EL (cell line): ENCODE measurements around the gene ZNF462.
"Not testable (repeated sequence)": the region's sequence is repeated elsewhere in the genome, so short reads cannot be mapped to it uniquely, and the experiment has no call there.

Experiments used
- DNase-seq: peaks from one replicate; pipeline ENCODE4 v3.0.0-alpha.2; 2016

ZNF462 gene

DNA sequence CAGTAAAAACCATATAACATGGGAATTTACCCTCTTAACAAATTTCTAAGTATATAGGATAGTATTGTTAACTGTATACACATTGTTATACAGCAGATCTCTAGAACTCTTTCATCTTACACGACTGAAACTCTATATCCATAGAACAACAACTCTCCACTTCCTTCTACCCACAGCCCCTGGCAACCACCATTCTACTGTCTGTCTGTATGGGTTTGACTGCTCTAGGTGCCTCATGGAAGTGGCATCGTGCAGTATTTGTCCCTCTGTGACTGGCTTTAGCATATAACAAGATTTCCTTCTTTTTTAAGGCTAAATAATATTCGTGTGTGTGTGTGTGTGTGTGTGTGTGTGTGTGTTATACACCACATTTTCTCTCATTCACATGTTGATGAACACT is 100.7 kb downstream of the ZNF462 start:
- DNase-seq: no peak

DNA sequence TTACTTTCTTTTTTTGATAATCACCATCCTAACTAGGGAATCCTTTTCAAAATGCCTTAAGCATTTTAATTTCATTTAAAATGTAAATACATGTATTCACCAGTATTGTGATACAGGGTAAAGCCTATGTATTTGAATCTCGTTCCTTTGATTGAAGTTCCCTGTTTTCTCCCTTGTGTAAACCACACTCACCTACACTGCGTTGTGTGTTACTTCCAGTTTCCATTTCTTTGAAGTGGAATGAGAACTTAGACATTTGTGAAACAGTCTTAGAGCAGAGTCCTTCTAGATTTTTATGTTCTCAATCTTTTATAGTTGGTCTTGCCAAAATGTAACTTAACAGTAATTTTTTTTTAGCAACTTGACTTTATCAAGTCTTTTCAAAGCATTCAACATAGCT is 101.4 kb downstream of the ZNF462 start:
- no peak for DNase-seq

DNA sequence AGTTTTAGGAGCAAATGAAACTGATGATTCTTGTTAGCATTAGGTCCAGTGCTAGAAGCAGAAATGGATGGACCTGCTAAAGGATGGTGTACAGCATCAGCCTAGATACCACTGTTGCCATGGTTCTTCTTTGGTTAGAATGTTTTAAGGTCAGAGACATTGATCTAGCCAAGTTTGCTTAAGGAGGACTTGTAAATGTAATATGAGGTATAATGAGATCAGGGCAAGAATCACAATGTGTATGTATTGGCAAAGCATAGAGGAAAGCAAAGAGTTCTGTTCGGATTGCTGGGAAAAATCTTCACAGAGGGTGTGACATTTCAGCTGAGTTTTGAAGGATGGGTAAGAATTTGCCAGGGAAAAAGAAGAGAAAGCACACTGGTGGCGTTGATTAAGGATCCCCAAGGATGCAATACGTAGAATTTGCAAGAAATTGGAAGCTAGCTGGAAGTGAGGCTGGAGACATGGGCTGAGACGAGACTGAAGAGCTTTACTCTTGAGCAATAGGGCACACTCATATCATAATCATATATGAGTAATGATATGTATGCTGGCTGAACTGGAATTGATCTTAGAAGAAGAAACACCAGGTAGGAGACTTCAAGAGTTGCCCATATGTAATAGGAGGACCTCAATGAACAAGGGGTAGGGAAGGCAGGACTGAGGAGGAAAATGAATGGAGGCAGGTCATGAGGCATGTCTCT is 102.0 kb downstream of the ZNF462 start:
- no peak for DNase-seq

DNA sequence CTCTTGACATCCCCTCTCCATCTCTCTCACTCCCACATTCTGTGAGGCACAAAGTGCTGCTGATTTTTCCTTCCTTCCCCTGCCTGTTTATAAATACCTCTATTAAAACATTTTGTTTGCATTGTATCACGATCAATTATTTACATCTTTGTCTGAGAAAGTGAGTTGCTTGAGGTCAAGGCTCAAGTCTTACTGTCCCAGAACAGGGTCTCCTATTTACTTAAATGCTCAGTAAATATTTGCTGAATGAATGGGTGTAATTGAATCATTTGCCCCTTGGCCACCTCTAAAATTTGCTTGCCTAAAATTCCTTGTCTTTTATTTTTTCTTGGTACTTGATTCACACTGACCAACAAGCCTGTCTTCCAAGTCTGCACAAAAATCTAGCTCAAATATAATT is 103.5 kb downstream of the ZNF462 start:
- no peak for DNase-seq

DNA sequence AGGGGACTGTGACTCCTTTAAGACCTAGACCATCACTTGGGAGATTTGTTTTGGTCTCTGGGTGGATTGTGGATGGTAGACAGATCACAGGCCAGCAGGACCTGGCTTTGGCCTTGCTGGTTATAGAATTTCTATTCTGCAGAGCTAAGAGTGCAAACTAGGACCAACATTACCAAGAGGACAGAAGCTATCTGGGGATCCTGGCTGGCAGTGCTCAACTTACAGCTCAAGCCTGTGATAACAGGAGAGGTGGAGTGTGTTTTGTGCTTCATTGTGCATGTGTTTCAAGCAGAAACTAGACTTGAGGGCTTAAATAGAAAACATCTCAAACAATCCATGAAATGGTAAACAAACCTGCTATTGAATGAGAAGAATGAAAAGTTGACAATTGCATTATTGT is 106.7 kb downstream of the ZNF462 start:
- no peak for DNase-seq

DNA sequence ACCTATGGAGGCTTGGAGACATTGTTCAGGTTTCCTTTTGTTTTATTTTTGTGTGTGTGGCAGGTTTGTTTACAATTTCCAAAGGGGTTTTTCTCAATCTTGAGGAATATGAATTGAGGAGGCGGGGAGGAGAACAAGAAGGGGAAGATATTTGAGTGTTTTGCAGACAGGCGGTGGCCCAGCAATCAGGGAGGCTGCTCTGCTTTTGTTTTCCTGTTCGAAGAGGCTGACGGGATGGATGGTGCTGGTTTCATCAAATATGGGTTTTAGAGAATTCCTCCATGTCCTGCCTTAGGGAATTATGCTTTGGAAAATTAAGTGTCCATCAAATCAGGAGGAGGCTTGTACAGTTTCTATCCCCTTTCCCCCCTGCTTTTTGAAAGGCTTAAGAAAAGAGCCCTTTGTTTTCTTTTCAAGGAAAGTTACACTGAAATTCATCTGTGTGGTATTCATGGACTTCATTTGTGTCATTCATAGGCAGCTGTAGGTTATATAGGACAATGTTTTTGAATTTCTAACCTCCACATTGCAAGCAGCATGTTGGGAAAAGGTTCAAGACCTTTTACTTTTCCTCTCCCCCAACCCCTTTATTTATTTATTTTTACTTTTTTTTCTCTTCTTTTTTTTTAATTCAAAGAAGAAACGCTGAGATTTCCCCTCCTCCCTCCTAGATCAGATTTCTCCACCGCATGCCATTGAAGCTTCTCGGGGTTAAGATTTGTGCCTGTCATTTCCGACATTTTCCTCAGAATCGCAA is 107.4 kb downstream of the ZNF462 start:
- DNase-seq: no peak

DNA sequence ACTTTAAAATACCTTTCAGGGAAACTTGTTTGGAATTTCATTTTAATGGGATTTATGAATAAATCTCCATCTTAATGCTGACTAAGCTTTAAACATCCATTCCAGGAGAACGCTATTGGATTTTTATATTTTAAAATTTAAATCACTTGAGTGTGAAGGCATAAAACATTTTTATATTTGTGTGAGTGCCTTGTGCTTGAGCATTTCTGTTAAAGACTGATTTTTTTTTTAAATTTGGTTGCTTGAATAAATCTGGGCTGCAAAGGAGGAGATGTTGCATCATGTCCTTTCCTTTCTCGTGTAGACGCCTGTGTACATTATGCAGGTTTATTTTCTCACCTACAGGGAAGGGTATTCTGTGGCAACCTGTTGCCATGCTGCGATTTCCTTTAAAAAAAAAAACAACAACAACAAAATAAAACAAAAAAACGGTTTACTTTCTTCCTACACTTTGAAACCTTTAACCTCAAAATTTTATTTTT is 108.1 kb downstream of the ZNF462 start:
- no peak for DNase-seq

DNA sequence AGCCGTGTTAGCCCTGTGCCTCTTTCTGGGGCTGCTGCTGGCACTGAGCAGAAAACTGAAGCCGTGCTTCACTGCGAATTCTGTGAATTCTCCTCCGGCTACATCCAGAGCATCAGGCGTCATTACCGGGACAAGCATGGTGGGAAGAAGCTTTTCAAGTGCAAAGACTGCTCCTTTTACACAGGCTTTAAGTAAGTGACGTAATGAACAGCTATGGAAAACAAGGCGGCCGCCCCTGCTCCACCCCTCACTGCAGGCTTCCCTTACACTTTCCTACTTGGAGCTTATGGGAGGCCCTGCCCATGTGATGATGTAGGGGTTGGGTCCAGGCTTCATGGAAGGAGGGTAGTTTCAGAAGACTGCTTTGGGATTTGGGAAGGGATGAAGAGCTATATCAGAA is 109.1 kb downstream of the ZNF462 start:
- DNase-seq: no peak

DNA sequence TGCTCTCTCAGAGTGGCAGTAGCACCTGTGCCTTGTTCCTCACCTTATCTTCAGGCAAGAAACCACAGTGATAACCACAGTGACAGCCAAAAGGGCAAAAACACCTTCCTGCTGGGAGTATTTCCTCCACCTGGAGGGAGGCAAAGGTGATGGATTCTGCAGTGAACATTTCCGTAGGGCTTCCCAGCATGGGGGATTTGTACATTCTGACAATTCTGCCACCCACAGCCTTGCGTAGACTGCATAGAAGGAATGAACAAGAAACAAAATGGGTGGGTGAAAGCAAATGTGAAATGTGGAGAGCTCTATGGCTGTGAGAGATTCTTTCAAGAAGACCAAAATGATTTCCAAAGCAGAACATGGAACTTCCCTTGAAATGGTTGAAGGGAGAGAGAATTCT is 111.4 kb downstream of the ZNF462 start:
- no peak for DNase-seq

DNA sequence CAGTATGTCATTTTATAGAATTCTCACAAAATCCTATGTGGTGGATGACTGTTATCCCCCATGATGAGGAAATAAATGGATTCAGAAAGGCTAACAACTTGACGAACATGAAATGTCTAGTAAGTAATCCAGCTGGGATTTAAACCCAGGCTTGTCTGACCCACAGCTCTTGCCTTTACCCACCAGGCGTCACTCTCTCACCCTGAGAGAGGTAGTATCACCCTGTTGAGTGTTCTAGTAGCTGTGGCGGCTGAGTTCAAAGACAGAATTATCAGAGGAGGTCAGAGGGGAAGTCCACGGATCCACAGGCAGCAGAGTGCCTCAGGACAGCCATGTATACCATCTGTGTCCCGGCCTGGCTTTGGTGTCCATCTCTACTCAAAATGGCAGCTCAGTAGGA is 113.8 kb downstream of the ZNF462 start:
- no peak for DNase-seq

DNA sequence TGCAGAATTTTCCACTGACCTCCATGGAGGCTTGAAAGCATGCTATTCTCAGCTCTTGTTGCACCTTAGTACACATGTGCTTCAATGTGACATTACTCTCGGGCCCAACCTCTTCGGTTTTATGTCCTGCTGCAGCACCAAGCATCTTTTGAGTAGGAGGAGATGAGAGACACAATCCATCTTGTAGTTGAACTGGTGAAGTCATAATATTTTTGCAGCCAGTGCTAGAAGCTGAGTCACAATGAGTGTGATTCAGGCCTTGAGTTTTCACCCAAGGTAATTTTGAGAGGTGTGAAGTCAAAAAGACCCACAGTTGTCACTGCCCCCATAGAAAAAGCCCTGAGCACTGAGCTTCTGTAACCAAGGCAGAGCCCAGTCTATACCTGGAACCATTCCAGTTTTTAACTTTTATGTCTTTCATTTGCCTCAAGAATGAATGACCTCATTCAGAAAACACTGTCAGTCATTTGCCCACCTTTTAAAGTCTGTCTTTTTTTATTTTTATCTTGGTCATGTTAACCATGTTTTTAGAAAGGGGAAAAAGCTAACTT is 117.7 kb downstream of the ZNF462 start:
- DNase-seq: peak; percentile 36

DNA sequence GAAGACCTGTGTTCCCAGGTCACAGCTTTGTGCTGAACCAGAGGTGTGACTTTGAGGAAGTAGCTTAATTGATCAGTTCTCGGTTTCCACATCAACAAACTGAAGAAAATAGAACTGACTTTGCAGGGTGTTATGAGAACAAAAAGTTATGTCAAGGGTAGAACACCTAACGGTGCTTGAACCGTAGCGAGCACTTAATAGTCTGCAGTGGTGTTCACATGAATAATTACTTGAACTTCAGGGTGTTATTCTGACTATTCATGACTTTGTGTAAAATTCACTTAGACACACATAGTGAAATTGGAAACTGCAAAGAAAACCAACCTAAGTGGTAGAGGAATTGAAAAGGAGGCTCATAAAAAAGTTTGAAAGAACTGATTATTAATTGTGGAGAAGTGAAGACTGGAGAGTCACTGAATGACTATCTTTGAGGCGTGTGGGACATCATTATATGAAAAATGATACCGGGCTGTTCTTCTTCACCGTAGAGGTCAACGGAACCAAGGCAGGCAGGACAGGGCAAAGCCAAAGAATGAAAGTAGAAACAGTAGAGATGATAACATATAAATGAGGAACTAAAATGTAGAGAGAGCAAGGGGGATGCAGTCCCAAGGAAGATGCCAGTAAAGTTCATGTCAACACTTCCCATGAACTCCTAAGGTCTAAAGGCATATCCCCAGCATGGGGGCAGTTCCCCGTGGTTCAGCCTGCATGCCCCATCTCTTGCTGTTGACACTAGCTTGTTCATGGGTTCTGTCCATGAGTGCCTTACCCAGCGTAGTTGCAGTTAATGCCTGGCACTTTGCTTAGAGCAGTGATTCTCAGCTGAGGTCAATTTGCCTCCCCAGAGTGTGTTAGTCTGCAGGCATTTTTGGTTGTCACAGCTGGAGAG is 118.7 kb downstream of the ZNF462 start:
- no peak for DNase-seq

DNA sequence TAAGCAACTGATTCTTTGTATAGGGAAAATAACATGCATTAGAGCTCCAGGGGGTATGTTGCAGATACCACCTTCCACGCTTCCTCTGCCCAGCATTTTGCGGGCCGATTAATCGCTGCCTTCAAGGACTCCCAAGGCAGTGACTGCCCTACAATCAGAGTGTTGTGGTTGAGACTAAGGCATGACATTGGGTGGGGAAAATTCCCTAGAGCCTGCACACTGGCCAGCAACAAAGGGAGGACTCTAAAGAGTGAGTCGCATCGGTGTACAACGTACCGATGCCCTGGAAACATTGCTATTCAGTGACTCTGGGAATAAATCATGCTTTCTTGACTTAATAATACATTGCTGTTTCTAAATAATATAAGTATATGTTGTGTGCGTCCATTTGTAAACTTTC is 119.7 kb downstream of the ZNF462 start:
- no peak for DNase-seq

DNA sequence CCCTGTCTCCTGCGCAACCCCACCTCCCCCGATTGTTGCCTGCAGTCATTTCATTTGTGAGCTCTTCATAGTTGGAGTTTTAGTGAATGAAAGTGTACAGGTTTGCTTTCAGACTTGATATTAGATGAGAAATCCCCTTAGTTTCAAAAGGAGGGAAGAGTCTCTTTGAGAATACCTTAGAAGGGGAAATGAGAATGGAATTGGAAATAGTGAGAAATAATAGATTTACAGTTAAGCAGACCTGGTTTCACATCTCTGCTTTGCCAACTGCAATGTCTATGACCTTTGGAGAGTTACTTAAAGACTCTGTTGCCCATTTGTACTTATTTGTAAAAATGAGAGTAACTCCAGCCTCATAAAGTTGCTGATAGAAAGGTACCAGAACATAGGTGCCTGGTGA is 120.4 kb downstream of the ZNF462 start:
- DNase-seq: no peak

DNA sequence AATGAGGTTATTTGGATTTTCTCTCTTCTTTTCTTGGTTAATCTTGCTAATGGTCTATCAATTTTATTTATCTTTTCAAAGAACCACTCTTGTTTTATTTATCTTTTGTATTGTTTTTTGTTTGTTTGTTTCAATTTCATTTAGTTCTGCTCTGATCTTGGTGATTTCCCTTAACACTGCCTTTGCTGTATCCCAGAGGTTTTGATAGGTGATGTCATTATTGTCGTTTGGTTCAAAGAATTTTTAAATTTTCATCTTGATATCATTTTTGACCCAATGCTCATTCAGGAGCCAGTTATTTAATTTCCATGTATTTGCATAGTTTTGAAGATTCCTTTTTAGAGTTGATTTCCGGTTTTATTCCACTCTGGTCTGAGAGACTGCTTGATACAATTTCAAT is 126.9 kb downstream of the ZNF462 start:
- not testable (repeated sequence) for DNase-seq

DNA sequence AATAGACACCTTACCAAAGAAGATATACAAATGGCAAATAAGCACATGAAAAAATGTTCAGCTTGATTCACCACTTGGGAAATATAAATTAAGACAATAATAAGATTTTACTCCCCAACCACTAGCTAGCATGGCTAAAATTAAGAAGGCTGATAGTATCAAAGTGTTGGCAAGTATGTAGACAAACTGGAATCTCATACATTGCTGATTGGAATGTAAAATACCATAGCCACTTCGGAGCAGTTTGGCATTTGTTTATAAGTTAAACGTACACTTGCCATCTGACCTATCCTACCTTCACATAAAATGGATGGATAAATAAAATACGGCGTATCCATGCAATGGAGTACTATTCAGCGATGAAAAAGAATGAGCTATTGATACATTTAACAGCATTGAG is 129.2 kb downstream of the ZNF462 start:
- DNase-seq: no peak

DNA sequence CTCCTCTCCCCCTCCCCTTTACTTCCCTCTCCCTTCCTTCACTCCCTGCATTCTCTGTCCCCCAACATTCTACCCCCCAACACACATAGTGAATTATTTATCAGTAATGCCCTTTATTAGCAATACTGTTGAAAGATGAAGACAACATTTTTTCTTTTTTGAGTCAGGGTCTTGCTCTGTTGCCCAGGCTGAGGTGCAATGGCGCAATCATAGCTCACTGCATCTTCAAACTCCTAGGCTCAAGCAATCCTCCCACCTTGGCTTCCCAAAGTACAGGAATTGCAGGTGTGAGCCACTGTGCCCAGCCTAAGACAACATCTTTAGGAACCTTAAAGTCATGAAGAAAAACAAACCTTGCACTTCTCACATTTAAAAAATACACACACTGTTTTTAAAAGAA is 130.6 kb downstream of the ZNF462 start:
- DNase-seq: no peak

DNA sequence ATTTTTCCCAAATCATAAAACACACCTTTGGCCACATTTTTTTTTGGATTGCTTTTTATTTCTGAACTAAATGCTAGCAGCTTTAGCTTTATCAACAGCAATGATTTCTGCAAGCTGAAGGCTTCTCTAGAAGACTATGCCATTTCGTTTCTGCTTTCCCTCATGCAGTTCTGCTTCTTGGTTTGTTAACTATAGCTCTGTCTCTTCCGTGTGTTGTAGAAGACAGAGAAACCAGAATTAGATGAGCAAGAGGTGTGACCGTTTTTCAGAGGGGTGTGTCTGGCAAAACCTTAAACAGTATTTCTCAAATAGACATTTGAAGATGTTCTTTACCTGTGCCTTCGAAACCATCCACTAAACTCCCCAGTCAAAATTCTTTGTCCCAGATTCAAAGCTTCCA is 131.5 kb downstream of the ZNF462 start:
- DNase-seq: no peak

DNA sequence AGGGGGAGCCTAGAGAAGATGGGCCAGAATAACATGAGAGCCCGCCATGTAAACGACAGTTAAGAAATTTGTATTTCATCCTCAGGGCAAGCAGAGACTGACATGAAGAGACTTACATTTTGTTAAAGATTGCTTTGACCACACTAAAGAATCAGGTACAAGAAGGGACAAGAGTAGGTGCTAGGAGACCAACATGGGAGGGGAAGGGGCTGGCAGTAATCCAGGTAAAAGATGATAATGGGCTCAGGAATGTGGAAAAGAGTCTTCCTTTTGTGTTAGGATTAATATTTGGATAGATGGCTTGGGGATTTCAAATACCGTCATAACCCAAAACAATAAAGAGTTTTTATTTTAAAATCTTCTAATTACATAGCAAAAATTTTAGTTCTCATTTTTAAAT is 137.3 kb downstream of the ZNF462 start:
- DNase-seq: peak; percentile 20

DNA sequence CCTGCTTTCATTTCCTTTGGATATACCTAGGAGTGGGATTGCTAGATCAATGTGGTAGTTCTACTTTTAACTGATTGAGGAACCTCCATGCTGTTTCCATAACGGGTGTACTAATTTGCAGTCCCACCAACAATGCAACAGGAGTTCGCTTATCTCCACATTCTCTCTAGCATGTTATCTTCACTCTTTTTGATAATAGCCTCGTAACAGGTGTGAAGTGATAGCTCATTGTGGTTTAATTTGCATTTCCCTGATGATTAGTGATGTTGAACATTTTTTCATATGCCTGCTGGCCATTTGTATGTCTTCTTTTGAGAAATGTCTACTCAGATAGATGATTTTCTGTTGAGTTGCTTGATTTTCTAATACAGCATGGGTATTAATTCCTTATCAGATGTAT is 142.2 kb downstream of the ZNF462 start:
- DNase-seq: no peak

DNA sequence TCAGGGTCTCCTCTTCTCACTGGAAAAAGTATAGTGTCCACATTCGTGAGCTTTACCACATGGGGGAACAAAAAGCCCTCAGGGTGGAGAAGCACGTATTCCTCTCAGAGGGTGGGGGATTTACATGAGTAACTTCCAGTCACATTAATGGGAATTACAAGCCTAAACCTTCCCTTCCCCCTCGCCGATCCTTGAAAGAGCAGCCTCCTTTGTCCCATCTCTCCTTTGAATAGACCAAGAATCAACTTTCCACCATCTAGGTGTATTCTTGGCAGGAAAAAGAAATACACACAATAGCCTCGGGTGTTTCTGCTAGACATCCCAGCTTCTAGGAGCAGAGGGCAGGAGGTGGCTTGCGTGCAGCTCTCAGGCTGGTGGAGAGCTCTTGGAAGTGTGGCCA is 144.4 kb downstream of the ZNF462 start:
- DNase-seq: no peak

DNA sequence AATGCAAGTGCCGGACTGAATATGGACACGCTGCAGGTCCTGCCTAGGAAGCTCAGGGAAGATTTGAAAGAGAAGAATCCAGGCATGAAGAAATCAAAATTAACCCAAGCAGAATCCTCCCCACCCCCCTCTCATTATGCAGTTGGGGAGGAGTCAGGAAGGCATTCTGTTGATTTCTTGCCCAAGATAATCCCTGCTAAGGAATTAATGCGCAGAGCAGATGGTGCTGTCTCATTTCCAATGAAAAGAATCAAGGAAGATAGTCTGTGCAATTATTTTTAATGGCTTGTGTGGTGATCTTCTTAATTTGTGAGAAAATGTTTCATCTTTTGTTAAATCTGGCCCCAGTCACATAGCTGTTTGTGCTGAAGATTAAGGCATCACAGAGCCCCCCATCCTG is 145.0 kb downstream of the ZNF462 start:
- no peak for DNase-seq

DNA sequence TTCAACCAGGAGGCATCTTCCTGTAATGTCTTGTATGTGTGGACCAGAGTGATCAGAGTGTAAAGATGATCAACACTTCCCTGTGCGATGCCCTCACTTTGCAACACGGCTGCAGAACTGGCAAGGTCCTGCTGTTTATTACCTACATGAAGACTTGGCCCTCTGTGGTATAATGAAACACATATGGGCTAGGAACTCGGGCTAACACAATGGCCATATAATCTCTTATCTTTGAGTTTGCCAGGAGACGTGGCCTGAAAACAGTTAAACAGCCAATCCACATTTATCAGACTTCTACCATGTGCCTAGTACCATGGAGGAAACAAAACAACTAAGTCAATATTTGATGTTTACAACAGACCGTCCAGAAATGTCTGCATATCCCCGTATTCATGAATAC is 145.5 kb downstream of the ZNF462 start:
- DNase-seq: no peak
